ENCODE data around the gene NPC1. TPM values are rescaled to one million over a fixed set of nuclear protein-coding genes. Genes with fewer than 3 reads are reported as not detected.
A peak's percentile ranks its signal among the peaks of the same experiment; 100 is the strongest.

The NPC1 gene
- total RNA-seq, 3 donors from 2014 or later: 35.5 to 51.0 (median 41.2) TPM

- Histone ChIP-seq H3K4me3 (no peak overlapping the region), H3K4me1 (ENCODE audit: low read depth) (peaks cover 5% of the 10 kb centered on the region), H3K9me3 (no peaks in the 10 kb centered on the region), H3K36me3 (ENCODE audit: low read depth) (no peaks in the 10 kb centered on the region)
- peak; percentile 68 for ATAC-seq
- TF ChIP-seq CTCF (IDR thresholded peaks at IDR 0.05): no peak
- intact Hi-C loops (cut with DNase I, micrococcal nuclease): no loop called here
- DNase-seq: no peak
Observed at GRCh38 chr18:23487738-23488570, 98.4 kb downstream of the NPC1 start.

- intact Hi-C loops (cut with DNase I, micrococcal nuclease): no loop called here
- Histone ChIP-seq H3K4me1 (ENCODE audit: low read depth) (peaks cover 5% of the 10 kb centered on the region), H3K36me3 (ENCODE audit: low read depth) (no peaks in the 10 kb centered on the region), H3K4me3 (no peak overlapping the region), H3K9me3 (no peaks in the 10 kb centered on the region)
- no peak for TF ChIP-seq CTCF (IDR thresholded peaks at IDR 0.05)
- no peak for ATAC-seq
- DNase-seq: no peak
Observed at GRCh38 chr18:23485386-23485785, 100.9 kb downstream of the NPC1 start.

GRCh38 chr18:23484561-23485182, 101.6 kb downstream of the NPC1 start:
- ATAC-seq: no peak
- no peak for DNase-seq
- Histone ChIP-seq H3K9me3 (no peaks in the 10 kb centered on the region), H3K36me3 (ENCODE audit: low read depth) (no peaks in the 10 kb centered on the region), H3K4me1 (ENCODE audit: low read depth) (peaks cover 5% of the 10 kb centered on the region), H3K4me3 (no peak overlapping the region)
- no peak for TF ChIP-seq CTCF (IDR thresholded peaks at IDR 0.05)
- intact Hi-C loops (cut with DNase I, micrococcal nuclease): no loop called here

Other genes starting within 250 kb of the NPC1 start
- gene RIOK3, start 133.2 kb downstream of the NPC1 start, total RNA-seq: 100 to 1,000 TPM in 2 of 3 donors, 10 to 100 TPM in 1; 96.3 to 176 (median 171) TPM
- 10 to 100 TPM; 30.4 to 33.5 (median 30.5) TPM for gene RMC1, start 83.0 kb downstream of the NPC1 start, total RNA-seq
- gene ANKRD29, start 76.4 kb upstream of the NPC1 start, total RNA-seq: 1 to 10 TPM; 1.5 to 3.3 (median 1.9) TPM
- 10 to 100 TPM; 29.0 to 62.0 (median 49.0) TPM for gene LAMA3, start 102.9 kb upstream of the NPC1 start, total RNA-seq

All from mucosa of descending colon (tissue), 3 donors.